Neuronal stem cell (in vitro differentiated cells): ENCODE data around the gene SYT5. TPM values are rescaled to one million over a fixed set of nuclear protein-coding genes. Genes with fewer than 3 reads are reported as not detected.
A peak's percentile ranks its signal among the peaks of the same experiment; 100 is the strongest.

ENCODE experiments used
- DNase-seq: peaks from one replicate; pipeline ENCODE4 v3.0.0-alpha.2; 2013; ENCODE audit warnings: low spot score
- H2AFZ ChIP-seq: one replicate; pipeline ENCODE4 v1.6.1; 2013; ENCODE audit warnings: mild to moderate bottlenecking, low read length, inconsistent platforms
- H2AK5ac ChIP-seq: 2 replicates; pipeline ENCODE4 v1.6.1; 2013; ENCODE audit warnings: low read depth, mild to moderate bottlenecking, inconsistent platforms, low read length, moderate library complexity, mixed read lengths
- H2BK120ac ChIP-seq: 2 replicates; pipeline ENCODE4 v1.6.1; 2013; ENCODE audit warnings: low read depth, mild to moderate bottlenecking, inconsistent platforms, low read length, moderate library complexity, mixed read lengths
- H2BK12ac ChIP-seq: one replicate; pipeline ENCODE4 v1.6.1; 2013; ENCODE audit warnings: low read length, inconsistent platforms
- H2BK15ac ChIP-seq: 2 replicates; pipeline ENCODE4 v1.6.1; 2013; ENCODE audit warnings: mild to moderate bottlenecking, low read length, inconsistent platforms, mixed read lengths
- H2BK5ac ChIP-seq: one replicate; pipeline ENCODE4 v1.6.1; 2013; ENCODE audit warnings: inconsistent platforms, mild to moderate bottlenecking, low read length, moderate library complexity
- H3K14ac ChIP-seq: one replicate; pipeline ENCODE4 v1.6.1; 2013; ENCODE audit warnings: low read length, inconsistent platforms
- H3K18ac ChIP-seq: 2 replicates; pipeline ENCODE4 v1.6.1; 2013; ENCODE audit warnings: low read length, inconsistent platforms
- H3K23ac ChIP-seq: 2 replicates; pipeline ENCODE4 v1.6.1; 2013; ENCODE audit warnings: low read depth, mild to moderate bottlenecking, mixed read lengths, low read length, inconsistent platforms; ENCODE audit not compliant: poor library complexity
- H3K27ac ChIP-seq: replicated peaks from 3 replicates; pipeline ENCODE4 v1.5.1; 2013; ENCODE audit warnings: low read length, inconsistent platforms
- H3K27me3 ChIP-seq, 3 experiments: 2 replicates each; pipeline ENCODE4 v1.6.1; 2013; ENCODE audit warnings: low read length in 3 of 3, mild to moderate bottlenecking in 2 of 3, inconsistent platforms in 1 of 3, low read depth in 1 of 3, mixed read lengths in 1 of 3, moderate library complexity in 1 of 3; ENCODE audit not compliant: control insufficient read depth in 3 of 3, insufficient read depth in 3 of 3
- H3K36me3 ChIP-seq, 2 donors: replicated peaks in 1 of 2; 2 replicates each; pipeline ENCODE4 v1.6.1; 2013; ENCODE audit warnings: low read length in 2 of 2; ENCODE audit not compliant: control insufficient read depth in 2 of 2, insufficient read depth in 2 of 2
- H3K4ac ChIP-seq: 2 replicates; pipeline ENCODE4 v1.6.1; 2013; ENCODE audit warnings: inconsistent platforms, mild to moderate bottlenecking, low read length, moderate library complexity
- H3K4me1 ChIP-seq, 2 donors: 1 replicate in 1 of 2; 2 replicates in 1 of 2; pipeline ENCODE4 v1.6.1; 2013; ENCODE audit warnings: low read length in 2 of 2, low read depth in 1 of 2; ENCODE audit not compliant: control insufficient read depth in 2 of 2, insufficient read depth in 1 of 2
- H3K4me2 ChIP-seq: one replicate; pipeline ENCODE4 v1.6.1; 2013; ENCODE audit warnings: mild to moderate bottlenecking, low read length, inconsistent platforms; ENCODE audit not compliant: insufficient read depth, poor library complexity, severe bottlenecking
- H3K4me3 ChIP-seq, 2 donors: 2 replicates each; pipeline ENCODE4 v1.5.1; 2013; ENCODE audit warnings: low read length in 2 of 2, mild to moderate bottlenecking in 2 of 2, inconsistent platforms in 1 of 2, moderate library complexity in 1 of 2
- H3K79me1 ChIP-seq: one replicate; pipeline ENCODE4 v1.6.1; 2013; ENCODE audit warnings: low read depth, mild to moderate bottlenecking, inconsistent platforms, low read length, moderate library complexity
- H3K9ac ChIP-seq: one replicate; pipeline ENCODE4 v1.6.1; 2013; ENCODE audit warnings: mild to moderate bottlenecking, low read depth, low read length, inconsistent platforms; ENCODE audit not compliant: poor library complexity
- H3K9me3 ChIP-seq, 2 donors: replicated peaks in 1 of 2; 2 replicates each; pipeline versions ENCODE3 to v1.6.1; 2013; ENCODE audit warnings: low read length in 2 of 2, mild to moderate bottlenecking in 2 of 2, inconsistent platforms in 1 of 2, low read depth in 1 of 2, mixed read lengths in 1 of 2, moderate library complexity in 1 of 2; ENCODE audit not compliant: control insufficient read depth in 2 of 2, insufficient read depth in 1 of 2
- H4K8ac ChIP-seq: one replicate; pipeline ENCODE4 v1.6.1; 2013; ENCODE audit warnings: low read depth, mild to moderate bottlenecking, inconsistent platforms, low read length, moderate library complexity
- H4K91ac ChIP-seq: one replicate; pipeline ENCODE4 v1.6.1; 2013; ENCODE audit warnings: low read length, low read depth, mild to moderate bottlenecking, inconsistent platforms; ENCODE audit not compliant: poor library complexity
- WGBS, 2 donors: extraction: QIAGEN DNeasy Blood & Tissue Kit; methylation state at CpG; one replicate each; pipeline ENCODE4 v1.1.7; 2013; ENCODE audit warnings: missing lambda C conversion rate in 2 of 2, mixed read lengths in 1 of 2; ENCODE audit not compliant: insufficient read length in 2 of 2, insufficient replicate concordance in 1 of 2; ENCODE audit errors: extremely low coverage in 2 of 2; 5-methylcytosine and 5-hydroxymethylcytosine counted together
- small RNA-seq: library from polyadenylated mRNA; stranded (forward); fragments of <200 nt; extraction: miRNeasy Mini kit (QIAGEN cat#:217004); gene quantifications from one replicate; pipeline ENCODE3, GENCODE V24; 2013; ENCODE audit not compliant: insufficient read depth

The SYT5 gene

GRCh38 chr19:55132453-55133129 lies 47.5 kb downstream of the SYT5 start:
- H4K8ac ChIP-seq = no peak overlapping the region
- no peak overlapping the region for H3K4ac ChIP-seq
- H2BK15ac ChIP-seq = no peak overlapping the region
- H3K36me3 ChIP-seq = peaks cover 0 to 2% of the 10 kb centered on the region in 2 donors
- H3K4me2 ChIP-seq = no peak overlapping the region
- H3K9ac ChIP-seq = no peak overlapping the region
- H3K27ac ChIP-seq = no peak overlapping the region
- H3K4me3 ChIP-seq = no peak overlapping the region
- H2AK5ac ChIP-seq = peak overlapping the region; percentile 52
- H3K4me1 ChIP-seq = peaks cover 7 to 11% of the 10 kb centered on the region in 2 donors
- H3K18ac ChIP-seq = no peak overlapping the region
- H2BK120ac ChIP-seq = no peak overlapping the region
- no CpG with 5 or more reads among the region's 14 CpGs for WGBS, 2 donors
- H2BK5ac ChIP-seq = no peak overlapping the region
- H3K27me3 ChIP-seq = peaks cover 0 to 14% (median 0%) of the 10 kb centered on the region in 3 experiments
- H3K9me3 ChIP-seq = no peaks in the 10 kb centered on the region
- H2AFZ ChIP-seq = peak overlapping the region; percentile 17
- no peak overlapping the region for H4K91ac ChIP-seq
- H2BK12ac ChIP-seq = no peak overlapping the region
- no peak for DNase-seq
- H3K23ac ChIP-seq = no peak overlapping the region
- no peaks in the 10 kb centered on the region for H3K79me1 ChIP-seq
- no peak overlapping the region for H3K14ac ChIP-seq

- no peaks in the 10 kb centered on the region for H3K79me1 ChIP-seq
- DNase-seq = no peak
- no peak overlapping the region for H3K4me2 ChIP-seq
- no peak overlapping the region for H4K8ac ChIP-seq
- H3K23ac ChIP-seq = no peak overlapping the region
- no peak overlapping the region for H2BK12ac ChIP-seq
- H3K27me3 ChIP-seq = peaks cover 0 to 14% (median 0%) of the 10 kb centered on the region in 3 experiments
- no peak overlapping the region for H2BK120ac ChIP-seq
- H2BK5ac ChIP-seq = no peak overlapping the region
- no peak overlapping the region for H2AFZ ChIP-seq
- peaks cover 0 to 2% of the 10 kb centered on the region in 2 donors for H3K36me3 ChIP-seq
- H3K4ac ChIP-seq = no peak overlapping the region
- H3K4me3 ChIP-seq = no peak overlapping the region
- no peak overlapping the region for H3K14ac ChIP-seq
- no peak overlapping the region for H2AK5ac ChIP-seq
- H3K18ac ChIP-seq = no peak overlapping the region
- H3K9me3 ChIP-seq = no peaks in the 10 kb centered on the region
- H3K9ac ChIP-seq = no peak overlapping the region
- no CpG with 5 or more reads among the region's 16 CpGs for WGBS, 2 donors
- H3K27ac ChIP-seq = no peak overlapping the region
- no peak overlapping the region for H2BK15ac ChIP-seq
- H4K91ac ChIP-seq = no peak overlapping the region
- peaks cover 7% of the 10 kb centered on the region in 2 donors for H3K4me1 ChIP-seq
These were observed 48.7 kb downstream of the SYT5 start for GRCh38 chr19:55131421-55131820.

Small RNA genes within 50 kb of the gene (small RNA-seq; reads per million reads assigned to genes)
- gene MIR7975 (not detected), gene RF01210 (not detected)
